Subcutaneous adipose tissue (tissue), 4 donors: ENCODE results near the gene CCL20. TPM values are rescaled to one million over a fixed set of nuclear protein-coding genes. Genes with fewer than 3 reads are reported as not detected.

ENCODE experiments used
- CTCF ChIP-seq: fragments of 450-650 bp; IDR thresholded peaks from one replicate; pipeline ENCODE4 v1.5.1; 2016; ENCODE audit warnings: low read depth, mild to moderate bottlenecking, control low read depth, antibody characterized with exemption, moderate library complexity
- total RNA-seq, 4 donors: library from RNA; depleted of rRNA; stranded (reverse); fragments of >200 nt; gene quantifications; one replicate each; pipeline ENCODE4 v1.1.0, GENCODE V29; 2016

Gene CCL20, protein sequence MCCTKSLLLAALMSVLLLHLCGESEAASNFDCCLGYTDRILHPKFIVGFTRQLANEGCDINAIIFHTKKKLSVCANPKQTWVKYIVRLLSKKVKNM
- total RNA-seq = 1 to 10 TPM in 1 of 4 donors, not detected in 3; 1.9 TPM

GRCh38 chr2:227813562-227814353, at the start of gene CCL20:
Gene CCL20 (plus strand): TSS chr2:227813842. CDS start chr2:227813912, 70 bp downstream.
- TF ChIP-seq CTCF = no peak

DNA sequence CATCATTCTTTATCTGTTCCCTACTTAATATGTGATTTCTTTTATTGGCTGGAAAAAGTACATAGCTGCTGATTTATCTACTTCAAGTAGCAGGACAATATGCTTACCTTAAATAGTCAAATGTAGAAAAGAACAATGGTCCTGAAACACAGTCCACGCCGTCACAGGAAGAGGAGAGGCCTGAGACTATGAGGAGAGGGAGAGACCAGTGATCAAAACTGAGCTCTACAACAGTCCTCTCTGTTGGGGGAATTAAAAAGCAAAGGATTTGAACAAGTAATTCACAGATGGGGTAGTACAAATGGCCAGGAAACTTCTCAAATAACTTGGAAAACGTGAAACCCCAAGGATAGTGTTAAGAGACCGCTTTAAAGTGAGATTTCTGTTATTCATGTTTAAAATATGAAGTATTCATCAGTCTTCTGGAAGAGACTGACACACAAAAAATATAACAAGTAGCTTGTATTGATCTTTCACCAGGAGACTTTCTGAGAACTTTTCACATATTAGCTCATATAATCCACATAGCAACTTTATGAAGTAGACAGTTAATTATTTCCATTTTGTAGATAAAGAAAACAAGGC, 47.8 kb upstream of the CCL20 start:
- TF ChIP-seq CTCF = no peak

GRCh38 chr2:227766373-227766883, 47.2 kb upstream of the CCL20 start:
- TF ChIP-seq CTCF = no peak

GRCh38 chr2:227767830-227768229, 45.8 kb upstream of the CCL20 start:
- no peak for TF ChIP-seq CTCF

- TF ChIP-seq CTCF = no peak
Measured at GRCh38 chr2:227772197-227772661, 41.4 kb upstream of the CCL20 start.

DNA sequence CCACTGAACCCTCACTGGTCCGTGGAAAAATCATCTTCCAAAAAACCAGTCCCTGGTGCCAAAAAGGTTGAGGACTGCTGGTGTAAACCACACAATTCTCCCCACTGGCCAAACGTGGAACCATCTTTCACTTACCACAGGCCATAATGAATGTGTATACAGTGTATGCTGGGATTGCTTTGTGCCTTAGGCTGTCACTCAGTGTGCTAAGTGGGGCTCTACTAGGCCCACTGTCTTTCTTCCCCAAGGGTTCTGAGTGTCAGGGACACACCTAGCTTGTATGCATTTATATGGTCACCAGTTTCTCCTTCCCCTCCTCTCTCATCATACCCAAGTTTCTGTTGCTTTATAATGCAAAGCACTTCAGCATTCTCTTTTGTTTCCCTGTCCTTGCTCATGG, 40.7 kb upstream of the CCL20 start:
- TF ChIP-seq CTCF = no peak

DNA sequence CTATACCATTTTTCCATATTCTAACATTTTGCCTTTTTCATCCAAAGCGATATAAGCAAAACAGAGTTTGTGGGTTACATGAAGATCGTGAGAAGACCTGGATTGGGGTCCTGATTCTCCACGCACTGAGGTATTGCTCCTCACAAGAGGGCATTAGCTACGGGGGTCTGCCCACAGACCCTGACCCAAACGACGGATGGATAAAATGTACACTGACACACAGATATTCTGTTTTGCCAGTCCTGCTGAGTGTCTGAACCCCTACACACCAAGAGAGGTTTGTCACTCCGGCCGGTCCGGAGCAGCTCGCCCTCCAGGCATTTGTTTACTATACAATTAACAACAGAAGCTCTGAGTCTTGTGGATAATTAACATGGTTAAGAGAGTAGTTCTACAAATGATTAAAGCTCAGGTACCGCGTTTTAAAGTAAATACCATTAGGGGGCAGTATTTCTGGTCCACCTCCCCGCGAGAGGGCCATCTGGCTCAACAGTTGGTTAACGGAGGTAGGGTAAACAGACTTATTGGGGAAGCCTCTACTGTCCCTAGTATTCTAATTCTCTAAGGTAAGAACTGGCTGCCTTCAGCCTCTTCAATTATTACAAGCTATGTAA, 39.5 kb upstream of the CCL20 start:
- no peak for TF ChIP-seq CTCF
